Skeletal muscle satellite cell (primary cell): Measurements from ENCODE around the gene RNF43.

Experiments
- H3K27me3 ChIP-seq: 2 replicates; pipeline ENCODE4 v1.7.0; 2013; ENCODE audit warnings: low read length; ENCODE audit not compliant: control insufficient read depth, insufficient read depth
- H3K36me3 ChIP-seq: 2 replicates; pipeline ENCODE4 v1.7.0; 2013; ENCODE audit warnings: mild to moderate bottlenecking, control low read depth, low read length; ENCODE audit not compliant: insufficient read depth
- H3K4me1 ChIP-seq: 2 replicates; pipeline ENCODE4 v1.7.0; 2013; ENCODE audit warnings: low read length; ENCODE audit not compliant: control insufficient read depth, insufficient read depth
- H3K4me2 ChIP-seq: 2 replicates; pipeline ENCODE4 v1.7.0; 2013; ENCODE audit warnings: mild to moderate bottlenecking, low read length
- H3K4me3 ChIP-seq: 2 replicates; pipeline ENCODE4 v1.7.0; 2013; ENCODE audit warnings: low read length
- H3K9ac ChIP-seq: 2 replicates; pipeline ENCODE4 v1.7.0; 2013; ENCODE audit warnings: mild to moderate bottlenecking, low read depth, low read length, moderate library complexity
- H3K9me3 ChIP-seq: replicated peaks from 2 replicates; pipeline ENCODE4 v1.7.0; 2013; ENCODE audit warnings: mild to moderate bottlenecking, control low read depth, low read length

Gene RNF43

GRCh38 chr17:58416937-58417299, 416 bp downstream of the RNF43 start:
- Histone ChIP-seq H3K36me3 (no peaks in the 10 kb centered on the region), H3K4me2 (peak overlapping the region; percentile 75), H3K4me3 (no peak overlapping the region), H3K9ac (no peak overlapping the region), H3K9me3 (no peaks in the 10 kb centered on the region), H3K4me1 (no peaks in the 10 kb centered on the region), H3K27me3 (peaks cover 69% of the 10 kb centered on the region)

GRCh38 chr17:58416396-58416795, 938 bp downstream of the RNF43 start:
- no peak overlapping the region for H3K4me3 ChIP-seq
- H3K9me3 ChIP-seq, result no peaks in the 10 kb centered on the region
- no peaks in the 10 kb centered on the region for H3K4me1 ChIP-seq
- no peaks in the 10 kb centered on the region for H3K36me3 ChIP-seq
- H3K4me2 ChIP-seq, result no peak overlapping the region
- H3K27me3 ChIP-seq, result peaks cover 71% of the 10 kb centered on the region
- no peak overlapping the region for H3K9ac ChIP-seq

- no peaks in the 10 kb centered on the region for H3K4me1 ChIP-seq
- no peaks in the 10 kb centered on the region for H3K36me3 ChIP-seq
- no peaks in the 10 kb centered on the region for H3K9me3 ChIP-seq
- H3K4me3 ChIP-seq, result no peak overlapping the region
- H3K27me3 ChIP-seq, result peaks cover 68% of the 10 kb centered on the region
- H3K9ac ChIP-seq, result no peak overlapping the region
- H3K4me2 ChIP-seq, result no peak overlapping the region
These were observed 1.8 kb downstream of the RNF43 start for GRCh38 chr17:58415371-58416055.

GRCh38 chr17:58414596-58414997, 2.7 kb downstream of the RNF43 start:
- H3K4me3 ChIP-seq, result no peak overlapping the region

GRCh38 chr17:58413684-58414083, 3.6 kb downstream of the RNF43 start:
- Histone ChIP-seq H3K4me1 (no peaks in the 10 kb centered on the region), H3K9me3 (no peaks in the 10 kb centered on the region), H3K36me3 (no peaks in the 10 kb centered on the region), H3K4me3 (no peak overlapping the region), H3K4me2 (no peak overlapping the region), H3K9ac (no peak overlapping the region), H3K27me3 (peaks cover 73% of the 10 kb centered on the region)

More at GRCh38 chr17:58414596-58414997, 2.7 kb downstream of the RNF43 start:
- Histone ChIP-seq H3K9ac (no peak overlapping the region), H3K27me3 (peaks cover 67% of the 10 kb centered on the region), H3K9me3 (no peaks in the 10 kb centered on the region), H3K36me3 (no peaks in the 10 kb centered on the region), H3K4me2 (no peak overlapping the region), H3K4me1 (no peaks in the 10 kb centered on the region)

- peaks cover 78% of the 10 kb centered on the region for H3K27me3 ChIP-seq
- H3K9ac ChIP-seq, result no peak overlapping the region
- H3K4me2 ChIP-seq, result no peak overlapping the region
- H3K36me3 ChIP-seq, result no peaks in the 10 kb centered on the region
- H3K9me3 ChIP-seq, result no peaks in the 10 kb centered on the region
- H3K4me3 ChIP-seq, result no peak overlapping the region
- H3K4me1 ChIP-seq, result no peaks in the 10 kb centered on the region
These were observed 4.3 kb downstream of the RNF43 start for GRCh38 chr17:58412961-58413586.

GRCh38 chr17:58412064-58412703, 5.2 kb downstream of the RNF43 start:
- Histone ChIP-seq H3K9me3 (no peaks in the 10 kb centered on the region), H3K9ac (no peak overlapping the region), H3K4me2 (no peak overlapping the region), H3K4me3 (no peak overlapping the region), H3K36me3 (no peaks in the 10 kb centered on the region), H3K4me1 (no peaks in the 10 kb centered on the region), H3K27me3 (peaks cover 80% of the 10 kb centered on the region)

- H3K9ac ChIP-seq, result no peak overlapping the region
- H3K4me2 ChIP-seq, result no peak overlapping the region
- H3K4me3 ChIP-seq, result no peak overlapping the region
- no peaks in the 10 kb centered on the region for H3K36me3 ChIP-seq
- no peaks in the 10 kb centered on the region for H3K9me3 ChIP-seq
- peaks cover 72% of the 10 kb centered on the region for H3K27me3 ChIP-seq
- no peaks in the 10 kb centered on the region for H3K4me1 ChIP-seq
These were observed 5.9 kb downstream of the RNF43 start for GRCh38 chr17:58411408-58411894.

GRCh38 chr17:58410714-58411407, 6.5 kb downstream of the RNF43 start:
- Histone ChIP-seq H3K9ac (no peak overlapping the region), H3K9me3 (no peaks in the 10 kb centered on the region), H3K36me3 (no peaks in the 10 kb centered on the region), H3K4me1 (no peaks in the 10 kb centered on the region), H3K4me2 (no peak overlapping the region), H3K27me3 (peaks cover 67% of the 10 kb centered on the region), H3K4me3 (no peak overlapping the region)

- H3K36me3 ChIP-seq, result no peaks in the 10 kb centered on the region
- no peak overlapping the region for H3K4me3 ChIP-seq
- H3K9me3 ChIP-seq, result no peaks in the 10 kb centered on the region
- H3K4me2 ChIP-seq, result no peak overlapping the region
- no peaks in the 10 kb centered on the region for H3K4me1 ChIP-seq
- peaks cover 55% of the 10 kb centered on the region for H3K27me3 ChIP-seq
- no peak overlapping the region for H3K9ac ChIP-seq
These were observed 7.9 kb downstream of the RNF43 start for GRCh38 chr17:58409432-58409831.

GRCh38 chr17:58403311-58403710, 14.0 kb downstream of the RNF43 start:
- Histone ChIP-seq H3K4me2 (no peak overlapping the region), H3K4me3 (no peak overlapping the region), H3K36me3 (no peaks in the 10 kb centered on the region), H3K4me1 (no peaks in the 10 kb centered on the region), H3K9ac (no peak overlapping the region), H3K27me3 (peaks cover 34% of the 10 kb centered on the region), H3K9me3 (no peaks in the 10 kb centered on the region)
